GM19240 (cell line): ENCODE results near the gene PITPNM3.
"Not testable (repeated sequence)": the region's sequence is repeated elsewhere in the genome, so short reads cannot be mapped to it uniquely, and the experiment has no call there.

Experiments
- DNase-seq: peaks from one replicate; pipeline ENCODE4 v3.0.0; 2011; ENCODE audit warnings: low spot score; ENCODE audit not compliant: insufficient read length

PITPNM3 gene

GRCh38 chr17:6502142-6502541 is 54.2 kb downstream of the PITPNM3 start:
- no peak for DNase-seq

- DNase-seq, result no peak
Observed at GRCh38 chr17:6501359-6501758, 55.0 kb downstream of the PITPNM3 start.

GRCh38 chr17:6498901-6499540 is 57.3 kb downstream of the PITPNM3 start:
- DNase-seq, result no peak

- DNase-seq, result no peak
Observed at GRCh38 chr17:6498356-6498755, 58.0 kb downstream of the PITPNM3 start.

- DNase-seq, result no peak
Observed at GRCh38 chr17:6497496-6498221, 58.7 kb downstream of the PITPNM3 start.

GRCh38 chr17:6496640-6497441 is 59.5 kb downstream of the PITPNM3 start:
- DNase-seq, result no peak

GRCh38 chr17:6496116-6496481 is 60.3 kb downstream of the PITPNM3 start:
- DNase-seq, result no peak

GRCh38 chr17:6495450-6496115 is 60.8 kb downstream of the PITPNM3 start:
- DNase-seq, result no peak

GRCh38 chr17:6494239-6494941 is 62.0 kb downstream of the PITPNM3 start:
- DNase-seq, result no peak

- no peak for DNase-seq
Observed at GRCh38 chr17:6492892-6493674, 63.3 kb downstream of the PITPNM3 start.

- no peak for DNase-seq
Observed at GRCh38 chr17:6491071-6491700, 65.2 kb downstream of the PITPNM3 start.

- no peak for DNase-seq
Observed at GRCh38 chr17:6489016-6489550, 67.3 kb downstream of the PITPNM3 start.

GRCh38 chr17:6488008-6488539 is 68.3 kb downstream of the PITPNM3 start:
- DNase-seq, result no peak

- DNase-seq, result no peak
Observed at GRCh38 chr17:6487251-6488007, 68.9 kb downstream of the PITPNM3 start.

- DNase-seq, result no peak
Observed at GRCh38 chr17:6485646-6486412, 70.5 kb downstream of the PITPNM3 start.

GRCh38 chr17:6483507-6483906 is 72.8 kb downstream of the PITPNM3 start:
- no peak for DNase-seq

- not testable (repeated sequence) for DNase-seq
Observed at GRCh38 chr17:6482796-6483195, 73.6 kb downstream of the PITPNM3 start.

- DNase-seq, result no peak
Observed at GRCh38 chr17:6482105-6482455, 74.3 kb downstream of the PITPNM3 start.
